HG02938 (cell line): ENCODE measurements around the gene TBL3.

ENCODE experiments used
- ATAC-seq: cut with Tn5 transposase; IDR thresholded peaks from one replicate; pipeline ENCODE4 v1.9.1; 2021; ENCODE audit warnings: mild to moderate bottlenecking, moderate library complexity; ENCODE audit not compliant: unreplicated experiment

The TBL3 gene

GRCh38 chr16:1981398-1981836 is 9.6 kb downstream of the TBL3 start, which contains the start of gene NOXO1:
Gene NOXO1 (minus strand): TSS chr16:1981469. CDS start chr16:1981179, 290 bp downstream.
- ATAC-seq: no peak

- ATAC-seq: no peak
Observed at GRCh38 chr16:1982013-1982433, 10.2 kb downstream of the TBL3 start.

GRCh38 chr16:1982991-1983543 is 11.2 kb downstream of the TBL3 start:
- no peak for ATAC-seq

GRCh38 chr16:1983544-1984346 is 11.9 kb downstream of the TBL3 start, which contains the start of gene GFER:
Gene GFER (plus strand): TSS chr16:1984193. CDS start chr16:1984219, 26 bp downstream.
- ATAC-seq: peak; percentile 58

GRCh38 chr16:1984347-1985225 is 12.7 kb downstream of the TBL3 start:
- no peak for ATAC-seq

GRCh38 chr16:1985466-1986150 is 13.8 kb downstream of the TBL3 start:
- no peak for ATAC-seq

GRCh38 chr16:1987198-1987597 is 15.3 kb downstream of the TBL3 start:
- ATAC-seq: no peak

- ATAC-seq: no peak
Observed at GRCh38 chr16:1989209-1990100, 17.6 kb downstream of the TBL3 start, which contains the start of gene SYNGR3. Gene SYNGR3 (plus strand): TSS chr16:1989970. CDS start chr16:1990103, 133 bp downstream.

GRCh38 chr16:1990101-1990350 is 18.2 kb downstream of the TBL3 start:
- ATAC-seq: no peak

GRCh38 chr16:1990351-1991134 is 18.7 kb downstream of the TBL3 start:
- ATAC-seq: no peak

- no peak for ATAC-seq
Observed at GRCh38 chr16:1991135-1991551, 19.3 kb downstream of the TBL3 start.

- no peak for ATAC-seq
Observed at GRCh38 chr16:1991588-1991947, 19.7 kb downstream of the TBL3 start.

GRCh38 chr16:1991948-1992703 is 20.3 kb downstream of the TBL3 start:
- no peak for ATAC-seq

GRCh38 chr16:1992704-1993317 is 21.0 kb downstream of the TBL3 start:
- no peak for ATAC-seq

- no peak for ATAC-seq
Observed at GRCh38 chr16:1993731-1994131, 21.9 kb downstream of the TBL3 start.

- no peak for ATAC-seq
Observed at GRCh38 chr16:1997494-1998359, 25.9 kb downstream of the TBL3 start.

- no peak for ATAC-seq
Observed at GRCh38 chr16:1998360-1998835, 26.5 kb downstream of the TBL3 start.
